ENCODE measurements around the gene HLA-DMA. TPM values are rescaled to one million over a fixed set of nuclear protein-coding genes. Genes with fewer than 3 reads are reported as not detected.
"Not testable (repeated sequence)": the region's sequence is repeated elsewhere in the genome, so short reads cannot be mapped to it uniquely, and the experiment has no call there.

Gene HLA-DMA
- total and polyA plus RNA-seq, 2 donors, result 8.9 to 30.4 TPM

DNA sequence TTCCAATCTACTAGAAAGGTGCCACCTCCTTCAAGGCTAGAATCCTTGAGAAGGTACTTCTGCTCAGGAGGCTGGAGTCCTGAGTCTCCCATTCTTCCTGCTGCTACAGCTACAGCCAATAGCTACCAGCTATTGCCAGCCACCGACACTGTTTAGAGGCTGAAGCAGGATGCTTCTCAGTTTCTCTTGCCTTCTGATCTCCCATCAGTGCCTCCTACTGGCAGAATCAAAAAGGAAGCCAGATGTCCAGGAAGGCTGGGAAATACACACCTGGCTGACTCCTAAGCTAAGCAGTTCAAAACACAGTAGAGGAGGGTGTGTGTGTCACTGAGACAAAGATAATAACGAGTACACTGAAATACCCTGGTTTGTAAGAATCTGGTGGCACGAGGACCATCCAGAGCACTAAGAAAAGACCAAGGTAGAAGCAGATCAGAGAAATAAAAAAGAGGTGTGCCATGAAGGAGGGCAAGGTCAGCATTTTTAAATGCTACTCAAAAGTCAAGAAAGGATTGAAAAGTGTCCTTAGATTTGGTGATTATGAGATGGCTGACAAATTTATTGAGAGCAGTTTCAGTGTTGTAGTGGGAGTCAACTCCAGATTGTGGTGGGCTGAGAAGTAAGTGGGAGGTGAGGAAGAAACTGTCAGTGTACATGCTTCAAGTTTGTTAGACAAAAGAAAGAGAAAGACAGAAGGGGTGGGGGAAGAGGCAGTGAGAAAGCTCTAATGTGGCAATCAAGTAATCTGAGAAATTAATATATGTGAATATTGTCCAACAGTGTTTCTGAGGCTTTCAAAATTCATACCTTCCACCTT, 2.3 kb upstream of the HLA-DMA start:
- no peak overlapping the region for H3K27ac ChIP-seq (ENCODE audit: low read depth)
- 28% methylated on average over 3 of the region's 3 CpGs for WGBS
- DNase-seq (ENCODE audit: extremely low spot score), result no peak
- peaks cover 2% of the 10 kb centered on the region for H3K4me1 ChIP-seq (ENCODE audit: insufficient read depth)
- no peak overlapping the region for H3K4me3 ChIP-seq (ENCODE audit: low read depth, low read length)
- no peaks in the 10 kb centered on the region for H3K36me3 ChIP-seq (ENCODE audit: insufficient read depth)

DNA sequence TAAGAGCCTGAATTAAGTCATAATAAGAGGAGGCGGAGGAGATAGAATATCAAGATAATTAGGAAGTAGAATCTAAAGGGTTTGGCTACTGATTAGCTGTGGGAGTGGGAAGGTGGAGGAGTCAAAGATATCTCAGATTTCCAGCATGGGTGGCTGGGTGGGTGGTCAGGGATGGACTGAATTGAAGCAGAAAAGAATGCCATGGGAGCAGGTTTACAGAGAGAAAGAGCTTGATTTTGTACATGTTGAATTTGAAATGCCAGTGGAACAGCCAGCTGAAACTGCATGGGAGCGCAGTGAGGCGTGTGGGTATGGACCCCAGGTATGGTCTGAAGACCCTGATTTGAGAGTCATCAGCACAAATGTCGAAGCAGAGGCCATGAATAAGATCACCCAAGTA, 1.4 kb upstream of the HLA-DMA start:
- Histone ChIP-seq H3K27ac (ENCODE audit: low read depth) (no peak overlapping the region), H3K36me3 (ENCODE audit: insufficient read depth) (no peaks in the 10 kb centered on the region), H3K4me1 (ENCODE audit: insufficient read depth) (peaks cover 2% of the 10 kb centered on the region), H3K4me3 (ENCODE audit: low read depth, low read length) (no peak overlapping the region)
- WGBS, result 89% methylated on average over 4 of the region's 4 CpGs
- DNase-seq (ENCODE audit: extremely low spot score), result no peak

DNA sequence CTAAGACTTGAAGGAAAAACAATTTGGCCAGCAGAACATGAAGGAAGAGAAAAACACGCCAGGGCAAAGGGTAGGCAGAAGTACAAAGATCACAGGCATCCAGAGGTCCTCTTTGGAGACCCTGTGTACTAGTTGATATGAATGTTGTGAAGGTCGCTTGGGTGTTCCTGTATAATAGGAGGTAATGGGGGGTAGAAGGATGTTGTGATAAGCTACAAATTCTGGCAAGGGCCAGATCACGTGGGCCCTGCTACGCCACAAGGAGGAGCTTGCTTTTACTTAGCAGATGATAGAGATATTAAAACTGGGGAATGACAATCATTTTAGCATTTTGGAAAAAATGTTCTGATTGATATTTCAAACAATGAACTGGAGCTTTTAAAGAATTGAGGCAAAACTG, 878 bp upstream of the HLA-DMA start:
- Histone ChIP-seq H3K4me3 (ENCODE audit: low read depth, low read length) (no peak overlapping the region), H3K27ac (ENCODE audit: low read depth) (no peak overlapping the region), H3K4me1 (ENCODE audit: insufficient read depth) (peaks cover 2% of the 10 kb centered on the region), H3K36me3 (ENCODE audit: insufficient read depth) (no peaks in the 10 kb centered on the region)
- WGBS, result 83% methylated on average over 4 of the region's 4 CpGs
- no peak for DNase-seq (ENCODE audit: extremely low spot score)

DNA sequence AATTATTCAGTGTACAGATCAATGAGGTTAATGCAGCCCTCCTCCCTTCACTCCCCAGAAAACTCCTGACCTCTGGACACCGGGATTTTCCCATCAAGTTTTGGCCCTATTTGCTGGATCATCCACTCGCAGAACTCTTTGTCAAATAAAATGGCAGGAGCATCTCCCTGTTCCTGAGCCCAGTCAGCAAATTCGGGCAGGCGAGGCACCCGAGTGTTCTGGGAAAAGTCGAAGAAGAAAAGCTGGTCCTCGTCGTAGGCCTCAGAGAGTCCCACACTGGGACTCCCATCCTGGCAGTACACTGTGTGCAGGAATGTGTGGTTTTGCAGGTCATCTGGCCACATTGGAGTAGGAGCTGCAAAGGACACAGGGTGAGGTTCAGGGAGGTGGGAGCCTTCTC, 2.4 kb downstream of the HLA-DMA start:
- WGBS, result 86% methylated on average over 8 of the region's 8 CpGs
- Histone ChIP-seq H3K27ac (ENCODE audit: low read depth) (no peak overlapping the region), H3K4me1 (ENCODE audit: insufficient read depth) (peaks cover 3% of the 10 kb centered on the region), H3K4me3 (ENCODE audit: low read depth, low read length) (no peak overlapping the region), H3K36me3 (ENCODE audit: insufficient read depth) (no peaks in the 10 kb centered on the region)
- DNase-seq (ENCODE audit: extremely low spot score), result no peak

DNA sequence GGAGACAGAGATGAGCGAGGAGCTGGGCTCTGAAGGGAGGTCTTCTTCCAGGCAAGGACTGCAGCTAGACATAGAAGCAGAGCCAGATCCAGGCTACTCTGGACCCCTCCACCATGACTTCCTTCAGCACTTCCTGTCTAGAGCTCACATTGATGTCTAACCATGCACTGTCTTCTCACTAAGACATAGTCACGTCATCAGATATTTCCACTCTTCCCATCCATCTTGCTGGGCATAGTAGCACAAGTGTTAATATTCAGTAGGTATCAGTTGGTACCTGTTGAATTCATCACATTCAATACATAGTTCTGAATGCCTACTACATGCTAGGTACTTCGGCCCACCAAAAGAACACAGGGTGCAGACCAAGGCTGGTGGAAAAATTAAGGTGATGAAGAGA, 2.9 kb downstream of the HLA-DMA start:
- Histone ChIP-seq H3K27ac (ENCODE audit: low read depth) (no peak overlapping the region), H3K4me1 (ENCODE audit: insufficient read depth) (peaks cover 3% of the 10 kb centered on the region), H3K36me3 (ENCODE audit: insufficient read depth) (no peaks in the 10 kb centered on the region), H3K4me3 (ENCODE audit: low read depth, low read length) (no peak overlapping the region)
- DNase-seq (ENCODE audit: extremely low spot score), result no peak
- WGBS, result 95% methylated on average over 3 of the region's 3 CpGs

DNA sequence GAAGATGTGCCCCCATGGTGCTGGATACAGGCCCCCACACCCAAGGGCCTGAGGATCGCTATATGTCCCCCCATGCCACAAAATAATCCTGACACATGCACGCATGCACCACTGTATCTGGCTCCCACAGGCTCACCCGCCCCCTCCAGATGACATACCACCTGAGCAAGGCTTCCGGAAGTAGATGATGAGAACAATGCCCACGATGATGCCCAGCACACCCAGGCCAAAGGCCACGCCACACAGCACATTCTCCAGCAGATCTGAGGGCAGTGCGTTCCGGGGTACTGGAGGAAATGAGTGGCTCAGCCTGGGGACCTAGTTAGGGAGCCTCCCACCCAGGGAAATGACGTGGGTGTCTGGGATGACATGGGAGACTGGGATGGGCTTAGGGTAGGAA, 3.8 kb downstream of the HLA-DMA start:
- Histone ChIP-seq H3K36me3 (ENCODE audit: insufficient read depth) (no peaks in the 10 kb centered on the region), H3K4me1 (ENCODE audit: insufficient read depth) (peaks cover 3% of the 10 kb centered on the region), H3K4me3 (ENCODE audit: low read depth, low read length) (no peak overlapping the region), H3K27ac (ENCODE audit: low read depth) (no peak overlapping the region)
- no peak for DNase-seq (ENCODE audit: extremely low spot score)
- 85% methylated on average over 9 of the region's 9 CpGs for WGBS

DNA sequence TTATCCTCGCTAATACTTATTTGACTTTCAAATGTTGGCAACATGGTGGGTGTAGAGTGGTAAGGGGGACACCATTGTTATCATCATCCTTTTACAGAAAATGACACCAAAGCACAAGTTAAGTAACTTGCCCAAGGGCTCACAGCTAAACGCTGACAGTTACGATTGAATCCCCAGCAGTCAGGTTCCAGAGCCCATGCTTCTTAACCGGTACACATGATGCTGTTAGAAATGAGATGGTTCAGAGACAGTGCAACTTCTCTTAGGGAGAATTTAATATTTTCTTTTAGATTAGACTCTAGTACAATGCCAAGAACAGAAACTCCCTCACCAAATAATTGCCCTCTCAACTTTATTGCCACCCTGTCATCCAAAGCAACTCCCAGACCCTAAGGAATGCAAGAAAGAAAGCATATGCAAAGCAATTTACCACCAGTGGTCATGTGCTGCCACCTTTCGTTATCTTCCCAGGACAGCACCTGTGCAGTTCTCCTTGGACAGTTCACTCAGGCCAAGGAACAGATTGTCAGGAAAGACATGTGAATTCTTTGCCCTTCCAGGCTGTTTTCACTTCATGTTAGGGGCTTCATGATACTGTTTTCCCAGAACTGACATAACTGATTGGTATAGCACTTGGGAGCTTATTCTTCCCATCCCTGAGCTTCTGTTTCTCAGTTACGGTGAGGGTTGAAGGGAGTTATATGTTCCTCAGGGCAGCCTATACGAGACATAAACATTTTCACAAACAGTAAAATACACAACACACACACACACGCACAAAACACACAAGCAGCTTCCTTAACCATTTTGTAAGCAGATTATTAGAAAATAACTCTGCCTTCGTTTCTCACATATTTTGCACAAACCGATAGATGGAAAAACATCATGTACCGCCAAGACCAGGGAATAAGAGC, 5.1 kb downstream of the HLA-DMA start:
- DNase-seq (ENCODE audit: extremely low spot score), result no peak
- Histone ChIP-seq H3K4me1 (ENCODE audit: insufficient read depth) (peaks cover 2% of the 10 kb centered on the region), H3K27ac (ENCODE audit: low read depth) (no peak overlapping the region), H3K4me3 (ENCODE audit: low read depth, low read length) (no peak overlapping the region), H3K36me3 (ENCODE audit: insufficient read depth) (no peaks in the 10 kb centered on the region)
- 62% methylated on average over 11 of the region's 11 CpGs for WGBS

DNA sequence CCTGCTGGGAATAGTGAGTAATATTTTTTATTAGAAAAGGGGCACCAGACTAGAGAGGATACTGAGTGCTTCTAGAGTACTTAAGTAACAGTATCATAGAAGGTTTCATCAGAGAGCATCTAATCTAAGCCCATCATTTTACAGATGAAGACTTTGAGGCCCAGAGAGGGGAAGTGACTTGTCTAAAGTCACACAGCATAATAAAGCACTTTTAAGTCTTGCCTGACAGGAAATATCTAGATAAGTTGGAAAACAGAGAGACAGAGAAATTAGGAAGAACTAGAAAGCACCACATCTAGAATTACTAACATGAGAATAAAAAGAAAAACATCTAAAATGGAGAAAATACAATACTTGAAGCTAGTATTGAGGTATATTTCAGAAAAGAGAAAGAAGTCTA, 6.0 kb downstream of the HLA-DMA start:
- DNase-seq (ENCODE audit: extremely low spot score), result no peak
- H3K27ac ChIP-seq (ENCODE audit: low read depth), result no peak overlapping the region
- H3K36me3 ChIP-seq (ENCODE audit: insufficient read depth), result no peaks in the 10 kb centered on the region
- peaks cover 1% of the 10 kb centered on the region for H3K4me1 ChIP-seq (ENCODE audit: insufficient read depth)
- no peak overlapping the region for H3K4me3 ChIP-seq (ENCODE audit: low read depth, low read length)

DNA sequence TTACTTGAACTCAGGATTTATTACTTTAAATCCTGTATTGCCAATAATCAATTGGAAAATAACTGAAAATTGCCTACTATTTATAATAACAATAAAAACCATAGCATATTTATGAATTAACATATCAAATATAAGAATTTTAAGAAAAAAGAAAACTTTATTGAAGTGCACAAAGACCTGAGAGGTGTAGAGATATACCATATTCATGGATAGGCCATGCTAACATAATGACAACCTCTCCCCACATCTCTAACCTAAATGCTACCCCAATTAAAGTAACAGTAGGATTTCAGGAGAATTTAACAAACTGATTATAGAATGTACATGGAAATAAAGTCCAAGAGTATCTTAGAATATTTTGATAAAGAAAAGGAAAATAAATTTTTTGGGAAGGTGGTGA, 6.9 kb downstream of the HLA-DMA start:
- Histone ChIP-seq H3K27ac (ENCODE audit: low read depth) (no peak overlapping the region), H3K4me1 (ENCODE audit: insufficient read depth) (peaks cover 1% of the 10 kb centered on the region), H3K4me3 (ENCODE audit: low read depth, low read length) (no peak overlapping the region), H3K36me3 (ENCODE audit: insufficient read depth) (no peaks in the 10 kb centered on the region)
- no peak for DNase-seq (ENCODE audit: extremely low spot score)

DNA sequence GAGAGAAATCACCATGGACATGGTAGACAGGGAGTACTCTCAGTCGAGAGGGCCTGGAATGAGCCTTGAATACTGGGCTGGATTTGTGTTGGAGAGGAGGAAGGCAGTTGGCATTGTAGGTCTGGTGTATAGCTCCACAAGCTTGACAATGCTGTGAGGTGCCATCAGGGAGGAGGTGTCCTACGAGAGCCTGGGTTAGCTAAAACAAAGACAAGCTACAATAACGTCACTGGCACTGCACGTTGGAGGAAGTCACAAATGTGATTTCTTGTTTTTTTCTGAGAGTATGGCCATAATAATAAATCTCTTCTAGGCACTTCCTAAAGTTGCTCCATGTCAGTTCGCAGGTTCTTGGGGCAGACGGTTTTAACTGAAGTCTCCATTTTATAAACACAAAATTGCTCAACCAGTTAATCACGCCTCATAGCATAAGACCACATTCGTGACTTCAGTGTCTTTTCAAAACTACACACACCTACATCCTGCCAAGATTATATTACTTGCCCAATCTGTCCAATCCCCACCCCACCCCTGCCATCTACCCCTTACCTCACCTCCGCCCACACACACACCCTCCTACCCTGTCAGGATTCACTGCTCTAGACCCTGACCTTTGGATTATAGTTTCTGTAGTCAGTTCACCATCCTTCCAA, 7.7 kb downstream of the HLA-DMA start:
- no peak for DNase-seq (ENCODE audit: extremely low spot score)
- Histone ChIP-seq H3K4me1 (ENCODE audit: insufficient read depth) (peaks cover 1% of the 10 kb centered on the region), H3K4me3 (ENCODE audit: low read depth, low read length) (no peak overlapping the region), H3K36me3 (ENCODE audit: insufficient read depth) (no peaks in the 10 kb centered on the region), H3K27ac (ENCODE audit: low read depth) (no peak overlapping the region)
- WGBS, result 71% methylated on average over 9 of the region's 9 CpGs

DNA sequence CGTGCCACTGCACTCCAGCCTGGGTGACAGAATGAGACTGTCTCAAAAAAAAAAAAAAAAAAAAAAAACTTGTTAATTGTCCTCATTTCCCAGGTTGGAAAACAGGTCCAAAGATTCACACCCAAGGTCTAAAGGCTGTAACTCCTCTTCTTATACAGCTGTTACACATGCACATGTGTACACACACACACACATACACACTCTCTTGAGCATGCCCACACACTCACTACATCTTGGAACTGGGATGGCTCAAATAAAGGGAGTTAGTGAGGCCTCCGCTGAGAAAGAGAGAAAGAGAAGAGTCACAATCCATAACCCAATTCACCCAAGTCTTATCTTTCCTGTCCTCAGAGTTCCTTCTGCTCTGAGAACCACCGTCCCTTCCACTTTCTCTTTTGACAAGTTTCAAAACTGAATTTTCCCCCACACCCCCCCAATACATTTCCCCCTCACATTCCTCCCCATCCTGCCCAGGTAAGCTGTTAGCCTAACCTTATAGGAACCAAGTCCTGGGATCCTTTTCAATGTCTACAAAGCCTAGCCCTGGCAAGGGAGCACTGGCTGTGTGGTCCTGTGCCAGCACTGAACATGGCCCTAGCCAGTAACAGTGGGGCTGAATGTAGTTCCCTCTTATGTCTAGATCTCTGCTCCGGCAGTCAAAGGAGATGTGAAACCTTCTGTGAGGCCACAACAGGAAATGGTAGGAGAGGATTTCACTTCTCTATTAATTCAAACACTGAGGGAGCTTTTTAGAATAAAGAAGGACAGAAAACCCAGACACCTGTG, 8.8 kb downstream of the HLA-DMA start:
- Histone ChIP-seq H3K4me3 (ENCODE audit: low read depth, low read length) (no peak overlapping the region), H3K36me3 (ENCODE audit: insufficient read depth) (no peaks in the 10 kb centered on the region), H3K4me1 (ENCODE audit: insufficient read depth) (peaks cover 1% of the 10 kb centered on the region), H3K27ac (ENCODE audit: low read depth) (no peak overlapping the region)
- 69% methylated on average over 4 of the region's 4 CpGs for WGBS
- no peak for DNase-seq (ENCODE audit: extremely low spot score)

DNA sequence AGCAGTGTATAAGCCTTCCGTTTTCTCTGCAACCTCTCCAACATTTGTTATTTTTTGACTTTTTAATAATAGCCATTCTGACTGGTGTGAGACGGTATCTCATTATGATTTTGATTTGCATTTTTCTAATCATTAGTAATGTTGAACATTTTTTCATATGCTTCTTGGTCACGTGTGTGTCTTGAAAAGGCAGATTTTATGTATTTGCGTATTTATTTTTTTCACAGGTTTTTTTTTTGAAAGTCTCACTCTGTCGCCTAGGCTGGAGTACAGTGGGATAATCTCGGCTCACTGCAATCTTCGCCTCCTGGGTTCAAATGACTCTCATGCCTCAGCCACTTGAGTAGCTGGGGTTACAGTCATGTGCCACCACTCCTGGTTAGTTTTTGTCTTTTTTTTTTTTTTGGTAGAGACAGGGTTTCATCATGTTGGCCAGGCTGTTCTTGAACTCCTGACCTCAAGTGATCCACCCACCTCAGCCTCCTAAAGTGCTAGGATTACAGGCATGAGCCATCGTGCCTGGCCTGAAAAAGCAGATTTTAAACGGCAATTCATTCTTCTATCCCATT, 10.3 kb downstream of the HLA-DMA start:
- WGBS, result 77% methylated on average over 9 of the region's 9 CpGs
- not testable (repeated sequence) for H3K4me3 ChIP-seq (ENCODE audit: low read depth, low read length); H3K4me1 ChIP-seq (ENCODE audit: insufficient read depth); DNase-seq (ENCODE audit: extremely low spot score); H3K27ac ChIP-seq (ENCODE audit: low read depth); H3K36me3 ChIP-seq (ENCODE audit: insufficient read depth)

DNA sequence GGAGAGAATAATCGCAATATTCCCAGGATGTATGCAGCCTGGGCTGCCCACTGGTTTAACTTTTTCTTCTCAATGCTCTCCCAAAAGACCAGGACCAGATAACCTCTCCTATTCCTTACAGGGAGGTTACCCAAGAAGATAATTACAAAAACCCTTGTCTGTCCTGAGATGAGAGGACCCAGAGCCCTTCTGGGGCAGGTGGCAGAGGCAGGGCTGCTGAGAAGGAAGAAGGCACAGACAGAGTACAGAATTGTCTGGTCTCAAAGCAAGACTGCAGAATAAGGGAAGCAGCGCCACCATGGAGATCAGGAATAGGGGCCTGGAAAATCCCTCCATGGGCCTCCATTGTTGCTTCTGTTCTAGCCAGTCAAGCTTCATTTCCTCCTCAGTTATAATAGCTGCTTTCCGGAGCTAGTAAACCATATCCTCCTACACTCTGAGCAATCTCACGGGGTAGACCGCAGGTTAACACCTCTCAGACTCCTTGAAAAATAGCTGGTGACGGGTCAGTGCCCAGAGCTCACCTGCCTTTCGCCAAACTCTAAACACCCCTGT, 11.6 kb downstream of the HLA-DMA start:
- H3K27ac ChIP-seq (ENCODE audit: low read depth), result no peak overlapping the region
- H3K4me1 ChIP-seq (ENCODE audit: insufficient read depth), result peaks cover 1% of the 10 kb centered on the region
- DNase-seq (ENCODE audit: extremely low spot score), result no peak
- 71% methylated on average over 7 of the region's 7 CpGs for WGBS
- no peak overlapping the region for H3K4me3 ChIP-seq (ENCODE audit: low read depth, low read length)
- H3K36me3 ChIP-seq (ENCODE audit: insufficient read depth), result no peaks in the 10 kb centered on the region

All from urinary bladder (tissue), 4 donors.